Activated T-cell treated with anti-CD3 and anti-CD28 coated beads, Interleukin-2, amount 50 U/mL, for 4 hours (primary cell): ENCODE results near the gene SGMS2. TPM values are rescaled to one million over a fixed set of nuclear protein-coding genes. Genes with fewer than 3 reads are reported as not detected.

Experiments
- ATAC-seq, 2 donors: fragments of 200-7000 bp; cut with Tn5 transposase; one replicate each; pipeline ENCODE4 v1.10.0; 2021
- DNase-seq: peaks from one replicate; pipeline ENCODE4 v3.0.0-alpha.2; 2020
- H3K27me3 Mint-ChIP-seq: one replicate; pipeline ENCODE4 v1.8.0; 2021; ENCODE audit warnings: low read depth, mixed read lengths
- H3K36me3 Mint-ChIP-seq: one replicate; pipeline ENCODE4 v1.8.0; 2022; ENCODE audit warnings: mixed read lengths; ENCODE audit not compliant: insufficient read depth
- H3K4me1 Mint-ChIP-seq: one replicate; pipeline ENCODE4 v1.8.0; 2021; ENCODE audit warnings: low read depth, mixed read lengths
- H3K4me3 Mint-ChIP-seq: one replicate; pipeline ENCODE4 v1.8.0; 2021; ENCODE audit warnings: mild to moderate bottlenecking, moderate library complexity, mixed read lengths
- H3K9me3 Mint-ChIP-seq: one replicate; pipeline ENCODE4 v1.8.0; 2021; ENCODE audit warnings: mixed read lengths
- total RNA-seq, 3 donors: library from RNA; stranded (reverse); gene quantifications; one replicate each; pipeline ENCODE4 v1.2.1, GENCODE V29; 2021

SGMS2 gene
- total RNA-seq, 3 donors from 2014 or later, result 0.08 to 0.54 (median 0.43) TPM

- H3K27me3 Mint-ChIP-seq, result no peaks in the 10 kb centered on the region
- no peak overlapping the region for H3K4me3 Mint-ChIP-seq
- no peaks in the 10 kb centered on the region for H3K9me3 Mint-ChIP-seq
- H3K36me3 Mint-ChIP-seq, result no peaks in the 10 kb centered on the region
- ATAC-seq, result no peak
- DNase-seq, result no peak
- H3K4me1 Mint-ChIP-seq, result no peaks in the 10 kb centered on the region
Observed at GRCh38 chr4:107814758-107815157, 10.0 kb upstream of the SGMS2 start.

- no peak for DNase-seq
- no peaks in the 10 kb centered on the region for H3K9me3 Mint-ChIP-seq
- no peak for ATAC-seq
- H3K4me1 Mint-ChIP-seq, result no peaks in the 10 kb centered on the region
- no peaks in the 10 kb centered on the region for H3K27me3 Mint-ChIP-seq
- no peak overlapping the region for H3K4me3 Mint-ChIP-seq
- no peaks in the 10 kb centered on the region for H3K36me3 Mint-ChIP-seq
Observed at GRCh38 chr4:107815158-107815557, 9.6 kb upstream of the SGMS2 start.

GRCh38 chr4:107818301-107818910, 6.3 kb upstream of the SGMS2 start:
- ATAC-seq, result no peak
- H3K9me3 Mint-ChIP-seq, result no peaks in the 10 kb centered on the region

GRCh38 chr4:107823870-107824349, 822 bp upstream of the SGMS2 start:
- DNase-seq, result no peak
- H3K4me3 Mint-ChIP-seq, result peak overlapping the region; percentile 81

More at GRCh38 chr4:107818301-107818910, 6.3 kb upstream of the SGMS2 start:
- Mint-ChIP-seq H3K4me3 (no peak overlapping the region), H3K4me1 (no peaks in the 10 kb centered on the region), H3K27me3 (peaks cover 4% of the 10 kb centered on the region), H3K36me3 (no peaks in the 10 kb centered on the region)
- DNase-seq, result no peak

GRCh38 chr4:107825072-107825824, 516 bp downstream of the SGMS2 start:
- peaks cover 51% of the 10 kb centered on the region for H3K27me3 Mint-ChIP-seq
- DNase-seq (no peak), ATAC-seq (peak; percentile 26 to 52)

More at GRCh38 chr4:107823870-107824349, 822 bp upstream of the SGMS2 start:
- ATAC-seq, result no peak
- Mint-ChIP-seq H3K27me3 (peaks cover 48% of the 10 kb centered on the region), H3K4me1 (peaks cover 10% of the 10 kb centered on the region), H3K9me3 (no peaks in the 10 kb centered on the region), H3K36me3 (no peaks in the 10 kb centered on the region)

GRCh38 chr4:107826421-107826980, 1.8 kb downstream of the SGMS2 start:
- ATAC-seq, result no peak
- H3K9me3 Mint-ChIP-seq, result no peaks in the 10 kb centered on the region
- H3K36me3 Mint-ChIP-seq, result no peaks in the 10 kb centered on the region
- peaks cover 10% of the 10 kb centered on the region for H3K4me1 Mint-ChIP-seq
- H3K4me3 Mint-ChIP-seq, result no peak overlapping the region
- peaks cover 53% of the 10 kb centered on the region for H3K27me3 Mint-ChIP-seq
- DNase-seq, result no peak

More at GRCh38 chr4:107825072-107825824, 516 bp downstream of the SGMS2 start:
- peak overlapping the region; percentile 71 for H3K4me3 Mint-ChIP-seq
- H3K36me3 Mint-ChIP-seq, result no peaks in the 10 kb centered on the region
- no peaks in the 10 kb centered on the region for H3K9me3 Mint-ChIP-seq
- H3K4me1 Mint-ChIP-seq, result peaks cover 10% of the 10 kb centered on the region

GRCh38 chr4:107828315-107829090, 3.8 kb downstream of the SGMS2 start:
- Mint-ChIP-seq H3K9me3 (no peaks in the 10 kb centered on the region), H3K4me1 (peaks cover 10% of the 10 kb centered on the region), H3K27me3 (peaks cover 50% of the 10 kb centered on the region), H3K36me3 (no peaks in the 10 kb centered on the region), H3K4me3 (no peak overlapping the region)
- ATAC-seq (no peak), DNase-seq (no peak)

GRCh38 chr4:107831140-107831539, 6.4 kb downstream of the SGMS2 start:
- Mint-ChIP-seq H3K9me3 (no peaks in the 10 kb centered on the region), H3K36me3 (no peaks in the 10 kb centered on the region), H3K27me3 (peaks cover 30% of the 10 kb centered on the region), H3K4me3 (no peak overlapping the region), H3K4me1 (no peaks in the 10 kb centered on the region)
- no peak for ATAC-seq
- DNase-seq, result no peak

- H3K36me3 Mint-ChIP-seq, result no peaks in the 10 kb centered on the region
- no peak for ATAC-seq
- no peak for DNase-seq
- no peaks in the 10 kb centered on the region for H3K9me3 Mint-ChIP-seq
- peaks cover 18% of the 10 kb centered on the region for H3K27me3 Mint-ChIP-seq
- H3K4me1 Mint-ChIP-seq, result no peaks in the 10 kb centered on the region
- H3K4me3 Mint-ChIP-seq, result no peak overlapping the region
Observed at GRCh38 chr4:107832275-107832807, 7.6 kb downstream of the SGMS2 start.

GRCh38 chr4:107834241-107834794, 9.6 kb downstream of the SGMS2 start:
- Mint-ChIP-seq H3K36me3 (no peaks in the 10 kb centered on the region), H3K9me3 (no peaks in the 10 kb centered on the region), H3K27me3 (peaks cover 8% of the 10 kb centered on the region), H3K4me3 (no peak overlapping the region), H3K4me1 (no peaks in the 10 kb centered on the region)
- DNase-seq (no peak), ATAC-seq (no peak)

- ATAC-seq (no peak), DNase-seq (no peak)
- Mint-ChIP-seq H3K4me1 (no peaks in the 10 kb centered on the region), H3K4me3 (no peak overlapping the region), H3K36me3 (no peaks in the 10 kb centered on the region), H3K27me3 (peaks cover 7% of the 10 kb centered on the region), H3K9me3 (no peaks in the 10 kb centered on the region)
Observed at GRCh38 chr4:107835406-107835805, 10.7 kb downstream of the SGMS2 start.

- peaks cover 6% of the 10 kb centered on the region for H3K27me3 Mint-ChIP-seq
- no peaks in the 10 kb centered on the region for H3K9me3 Mint-ChIP-seq
- no peak overlapping the region for H3K4me3 Mint-ChIP-seq
- no peak for ATAC-seq
- H3K36me3 Mint-ChIP-seq, result no peaks in the 10 kb centered on the region
- no peaks in the 10 kb centered on the region for H3K4me1 Mint-ChIP-seq
- DNase-seq, result no peak
Observed at GRCh38 chr4:107837317-107837716, 12.6 kb downstream of the SGMS2 start.

GRCh38 chr4:107837776-107838618, 13.3 kb downstream of the SGMS2 start:
- Mint-ChIP-seq H3K4me1 (no peaks in the 10 kb centered on the region), H3K4me3 (no peak overlapping the region), H3K27me3 (peaks cover 6% of the 10 kb centered on the region), H3K9me3 (no peaks in the 10 kb centered on the region), H3K36me3 (no peaks in the 10 kb centered on the region)
- ATAC-seq (no peak), DNase-seq (no peak)
